WTC11 (cell line): ENCODE measurements around the gene LRP11. TPM values are rescaled to one million over a fixed set of nuclear protein-coding genes. Genes with fewer than 3 reads are reported as not detected.
"Not testable (repeated sequence)": the region's sequence is repeated elsewhere in the genome, so short reads cannot be mapped to it uniquely, and the experiment has no call there.

Experiments used
- ATAC-seq: fragments of 200-7000 bp; cut with Tn5 transposase; 2 replicates; pipeline ENCODE4 v1.10.0; 2021; ENCODE audit warnings: mild to moderate bottlenecking, moderate library complexity
- CTCF ChIA-PET: fragments of 300-600 bp; sonication (Branson Sonifier 250); formaldehyde crosslinking; loops from one replicate; lab custom pipeline; 2021; ENCODE audit warnings: antibody characterized with exemption; lab: Charles Lee
- POLR2A ChIA-PET: fragments of 350-600 bp; sonication (Branson Sonifier 250); formaldehyde crosslinking; loops from one replicate; lab custom pipeline; 2021; ENCODE audit warnings: antibody characterized with exemption; lab: Charles Lee
- DNase-seq: peaks from one replicate; pipeline ENCODE4 v3.0.0; 2021; ENCODE audit warnings: low spot score
- H3K27ac Mint-ChIP-seq: 2 replicates; pipeline ENCODE4 v1.8.0; 2021; ENCODE audit warnings: mixed read lengths
- H3K27me3 Mint-ChIP-seq: 2 replicates; pipeline ENCODE4 v1.8.0; 2021; ENCODE audit warnings: low read depth, mild to moderate bottlenecking, moderate library complexity, mixed read lengths
- H3K36me3 Mint-ChIP-seq: 2 replicates; pipeline ENCODE4 v1.8.0; 2021; ENCODE audit warnings: mixed read lengths
- H3K4me1 Mint-ChIP-seq: 2 replicates; pipeline ENCODE4 v1.8.0; 2022; ENCODE audit warnings: mixed read lengths
- H3K4me3 Mint-ChIP-seq: 2 replicates; pipeline ENCODE4 v1.8.0; 2021; ENCODE audit warnings: mild to moderate bottlenecking, moderate library complexity, mixed read lengths
- H3K9me3 Mint-ChIP-seq: 2 replicates; pipeline ENCODE4 v1.8.0; 2021; ENCODE audit warnings: mixed read lengths
- ARID4B ChIP-seq: sonication (generic); formaldehyde crosslinking; IDR thresholded peaks from 2 replicates; pipeline ENCODE4 v1.8.0; 2023; ENCODE audit warnings: missing genetic modification reagents, mild to moderate bottlenecking, borderline replicate concordance
- FOXP1 ChIP-seq: sonication (generic); formaldehyde crosslinking; IDR thresholded peaks from 2 replicates; pipeline ENCODE4 v1.8.0; 2022; ENCODE audit warnings: missing genetic modification reagents, mild to moderate bottlenecking, moderate library complexity, borderline replicate concordance
- GTF2I ChIP-seq: fragments of 250-450 bp; sonication (Bioruptor Pico); conservative IDR thresholded peaks from 2 replicates; pipeline ENCODE4 v1.4.0; 2021; ENCODE audit warnings: mild to moderate bottlenecking
- MXD4 ChIP-seq: fragments of 250-450 bp; sonication (Bioruptor Pico); IDR thresholded peaks from 2 replicates; pipeline ENCODE4 v1.8.0; 2021; ENCODE audit warnings: mild to moderate bottlenecking, moderate library complexity, borderline replicate concordance
- NFATC4 ChIP-seq: fragments of 250-450 bp; sonication (Bioruptor Pico); IDR thresholded peaks from 2 replicates; pipeline ENCODE4 v1.9.0; 2021; ENCODE audit warnings: mild to moderate bottlenecking
- NFYB ChIP-seq: sonication (generic); formaldehyde crosslinking; conservative IDR thresholded peaks from 2 replicates; pipeline ENCODE4 v1.8.0; 2022; ENCODE audit warnings: low read depth, missing genetic modification reagents
- NR3C1 ChIP-seq: sonication (generic); formaldehyde crosslinking; conservative IDR thresholded peaks from 2 replicates; pipeline ENCODE4 v1.8.1; 2023; ENCODE audit warnings: low read depth, mild to moderate bottlenecking, missing genetic modification reagents
- TEAD1 ChIP-seq: sonication (generic); formaldehyde crosslinking; IDR thresholded peaks from 2 replicates; pipeline ENCODE4 v1.8.0; 2022; ENCODE audit warnings: mild to moderate bottlenecking, missing genetic modification reagents
- ZNF232 ChIP-seq: sonication (generic); formaldehyde crosslinking; IDR thresholded peaks from 2 replicates; pipeline ENCODE4 v1.8.0; 2022; ENCODE audit warnings: mild to moderate bottlenecking, missing genetic modification reagents
- ZNF263 ChIP-seq: sonication (generic); formaldehyde crosslinking; IDR thresholded peaks from 2 replicates; pipeline ENCODE4 v1.8.1; 2022; ENCODE audit warnings: low read depth, mild to moderate bottlenecking, moderate library complexity, missing genetic modification reagents
- ZNF425 ChIP-seq: fragments of 250-450 bp; sonication (Bioruptor Pico); conservative IDR thresholded peaks from 2 replicates; pipeline ENCODE4 v1.9.0; 2021; ENCODE audit warnings: mild to moderate bottlenecking
- ZNF671 ChIP-seq: fragments of 250-450 bp; sonication (Bioruptor Pico); IDR thresholded peaks from 2 replicates; pipeline ENCODE4 v1.8.0; 2021; ENCODE audit warnings: mild to moderate bottlenecking
- total RNA-seq: library from RNA; stranded (reverse); gene quantifications from 3 replicates; pipeline ENCODE4 v1.2.3, GENCODE V29; 2021
- TF ChIP-seq, protein P1 (sequence below): sonication (generic); formaldehyde crosslinking; IDR thresholded peaks from 2 replicates; pipeline ENCODE4 v1.8.0; 2022; ENCODE audit warnings: mild to moderate bottlenecking, missing genetic modification reagents
- TF ChIP-seq, protein P2 (sequence below): sonication (generic); formaldehyde crosslinking; IDR thresholded peaks from 2 replicates; pipeline ENCODE4 v1.8.1; 2023; ENCODE audit warnings: mild to moderate bottlenecking, missing genetic modification reagents, moderate library complexity
- TF ChIP-seq, protein P3 (sequence below): sonication (generic); formaldehyde crosslinking; IDR thresholded peaks from 2 replicates; pipeline ENCODE4 v1.8.1; 2022; ENCODE audit warnings: low read depth, mild to moderate bottlenecking, moderate library complexity, missing genetic modification reagents, borderline replicate concordance
- TF ChIP-seq, protein P4 (sequence below): sonication (generic); formaldehyde crosslinking; conservative IDR thresholded peaks from 2 replicates; pipeline ENCODE4 v1.8.1; 2022; ENCODE audit warnings: mild to moderate bottlenecking, missing genetic modification reagents

LRP11 gene
- total RNA-seq, 1 experiment from 2014 or later = 19.8 TPM

- Mint-ChIP-seq H3K4me3 (no peak overlapping the region), H3K27ac (no peak overlapping the region), H3K36me3 (no peaks in the 10 kb centered on the region), H3K27me3 (no peaks in the 10 kb centered on the region), H3K4me1 (no peaks in the 10 kb centered on the region), H3K9me3 (no peaks in the 10 kb centered on the region)
- ChIA-PET CTCF (interaction anchor here (1.0 kb wide), 1 partner anchor 73 kb away, joined by 3 read pairs; no protein-coding TSS in a partner anchor), POLR2A (no interaction called here)
- ATAC-seq = no peak
- DNase-seq = no peak
- TF ChIP-seq GTF2I (CRISPR knock-in tag) (no peak), ZNF263 (CRISPR knock-in tag) (no peak), NFATC4 (CRISPR knock-in tag) (no peak), FOXP1 (CRISPR knock-in tag) (no peak), ZNF671 (no peak), NR3C1 (no peak), NFYB (CRISPR knock-in tag) (no peak), ZNF232 (CRISPR knock-in tag) (no peak), TEAD1 (CRISPR knock-in tag) (no peak), ARID4B (CRISPR knock-in tag) (no peak), MXD4 (CRISPR knock-in tag) (no peak), ZNF425 (CRISPR knock-in tag) (no peak)
- TF ChIP-seq, protein P1, sequence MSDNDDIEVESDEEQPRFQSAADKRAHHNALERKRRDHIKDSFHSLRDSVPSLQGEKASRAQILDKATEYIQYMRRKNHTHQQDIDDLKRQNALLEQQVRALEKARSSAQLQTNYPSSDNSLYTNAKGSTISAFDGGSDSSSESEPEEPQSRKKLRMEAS = no peak
- TF ChIP-seq, protein P2, sequence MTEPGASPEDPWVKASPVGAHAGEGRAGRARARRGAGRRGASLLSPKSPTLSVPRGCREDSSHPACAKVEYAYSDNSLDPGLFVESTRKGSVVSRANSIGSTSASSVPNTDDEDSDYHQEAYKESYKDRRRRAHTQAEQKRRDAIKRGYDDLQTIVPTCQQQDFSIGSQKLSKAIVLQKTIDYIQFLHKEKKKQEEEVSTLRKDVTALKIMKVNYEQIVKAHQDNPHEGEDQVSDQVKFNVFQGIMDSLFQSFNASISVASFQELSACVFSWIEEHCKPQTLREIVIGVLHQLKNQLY = no peak
- TF ChIP-seq, protein P3, sequence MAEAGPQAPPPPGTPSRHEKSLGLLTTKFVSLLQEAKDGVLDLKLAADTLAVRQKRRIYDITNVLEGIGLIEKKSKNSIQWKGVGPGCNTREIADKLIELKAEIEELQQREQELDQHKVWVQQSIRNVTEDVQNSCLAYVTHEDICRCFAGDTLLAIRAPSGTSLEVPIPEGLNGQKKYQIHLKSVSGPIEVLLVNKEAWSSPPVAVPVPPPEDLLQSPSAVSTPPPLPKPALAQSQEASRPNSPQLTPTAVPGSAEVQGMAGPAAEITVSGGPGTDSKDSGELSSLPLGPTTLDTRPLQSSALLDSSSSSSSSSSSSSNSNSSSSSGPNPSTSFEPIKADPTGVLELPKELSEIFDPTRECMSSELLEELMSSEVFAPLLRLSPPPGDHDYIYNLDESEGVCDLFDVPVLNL = no peak
- TF ChIP-seq, protein P4, sequence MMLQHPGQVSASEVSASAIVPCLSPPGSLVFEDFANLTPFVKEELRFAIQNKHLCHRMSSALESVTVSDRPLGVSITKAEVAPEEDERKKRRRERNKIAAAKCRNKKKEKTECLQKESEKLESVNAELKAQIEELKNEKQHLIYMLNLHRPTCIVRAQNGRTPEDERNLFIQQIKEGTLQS (CRISPR knock-in tag) = no peak
- TF ChIP-seq, all 79 proteins: peak for 0
Measured at GRCh38 chr6:149844480-149844879, 19.7 kb downstream of the LRP11 start.

- not testable (repeated sequence) for H3K27me3 Mint-ChIP-seq, H3K36me3 Mint-ChIP-seq, DNase-seq, H3K4me1 Mint-ChIP-seq, H3K4me3 Mint-ChIP-seq, ATAC-seq, H3K27ac Mint-ChIP-seq, H3K9me3 Mint-ChIP-seq
- POLR2A ChIA-PET = interaction anchor here (0.7 kb wide), 1 partner anchor 411 kb away, joined by 5 read pairs; no protein-coding TSS in a partner anchor
- CTCF ChIA-PET = interaction anchor here (1.0 kb wide), 1 partner anchor 74 kb away, joined by 3 read pairs; no protein-coding TSS in a partner anchor
Measured at GRCh38 chr6:149844036-149844435, 20.1 kb downstream of the LRP11 start.
